GM19035 (cell line): ENCODE results near the gene MLLT10.
A peak's percentile ranks its signal among the peaks of the same experiment; 100 is the strongest.

ENCODE experiments used
- ATAC-seq: cut with Tn5 transposase; IDR thresholded peaks from one replicate; pipeline ENCODE4 v1.9.1; 2021; ENCODE audit not compliant: unreplicated experiment

The MLLT10 gene

DNA sequence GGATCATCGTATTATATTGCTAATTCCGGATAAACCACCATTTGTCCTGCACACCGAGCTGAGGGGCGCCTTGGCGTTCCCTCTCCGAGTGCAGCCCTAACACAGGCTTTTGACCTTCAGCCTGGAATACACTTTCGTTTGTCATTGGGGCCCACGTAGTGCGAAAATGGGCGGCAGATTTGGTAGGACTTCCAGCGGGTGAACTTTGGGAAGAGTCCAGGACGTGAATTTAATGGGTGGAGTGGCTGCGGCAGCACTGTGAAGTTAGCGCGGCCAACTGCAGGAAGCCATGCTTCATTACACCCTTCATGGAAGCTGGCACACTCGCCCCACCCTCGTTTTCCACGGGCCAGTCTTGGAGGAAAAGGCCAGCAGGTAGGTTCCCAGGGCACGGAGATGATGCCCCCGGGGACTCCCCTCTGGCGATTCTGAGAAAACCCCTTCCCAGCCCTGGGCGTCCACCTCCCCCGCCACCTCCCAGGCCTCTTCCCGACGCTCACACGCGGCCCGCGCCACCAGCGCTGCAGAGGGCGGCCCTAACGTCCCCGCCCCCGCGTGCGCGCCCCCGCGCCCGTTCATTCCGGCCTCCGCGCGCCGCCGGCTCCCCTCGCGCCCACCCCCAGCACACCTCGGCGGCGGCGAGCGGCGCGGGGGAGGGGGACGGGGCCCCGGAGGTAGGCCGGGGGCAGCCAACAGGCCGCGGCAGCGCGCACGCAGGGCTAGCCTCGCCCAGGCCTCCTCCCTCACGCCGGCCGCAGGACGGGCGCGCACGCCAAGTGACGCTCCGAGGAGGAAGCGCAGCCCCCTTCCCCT is at the start of gene MLLT10:
TSS of gene MLLT10 (plus strand) at position 766 of the 813 bp plus-strand sequence. CDS start 413 bp downstream, outside the sequence.
- ATAC-seq, result peak; percentile 84

DNA sequence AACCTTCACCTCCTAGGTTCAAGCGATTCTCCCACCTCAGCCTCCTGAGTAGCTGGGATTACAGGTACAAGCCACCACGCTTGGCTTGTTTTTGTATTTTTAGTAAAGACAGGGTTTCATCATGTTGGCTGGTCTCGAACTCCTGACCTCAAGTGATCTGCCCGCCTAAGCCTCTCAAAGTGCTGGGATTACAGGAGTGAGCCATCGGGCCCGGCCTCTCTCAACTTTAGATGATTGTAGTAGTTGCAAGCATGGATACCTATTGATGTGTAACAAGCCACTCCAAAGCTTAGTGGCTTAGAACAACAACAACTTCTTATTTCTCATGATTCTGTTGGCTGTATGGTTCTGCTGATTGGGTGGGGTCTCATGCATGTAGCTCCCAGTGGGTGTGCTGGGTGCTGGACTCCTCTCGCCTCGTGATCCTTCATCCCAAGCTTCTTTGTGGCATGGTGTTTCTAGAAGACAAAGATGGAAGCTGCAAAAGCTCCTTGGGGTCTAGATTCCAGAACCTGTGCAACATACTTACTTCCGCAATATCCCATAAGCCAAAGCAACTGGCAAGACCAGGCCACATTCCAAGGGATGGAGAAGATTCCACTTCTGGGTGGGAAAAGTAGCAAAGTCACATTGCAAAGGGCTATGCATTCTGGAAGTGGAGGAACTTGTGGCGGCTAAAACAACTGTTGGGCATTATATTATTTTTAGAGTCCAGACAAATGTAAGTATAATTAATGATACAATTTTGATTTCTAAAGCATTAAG is 46.4 kb upstream of the MLLT10 start:
- ATAC-seq, result no peak

DNA sequence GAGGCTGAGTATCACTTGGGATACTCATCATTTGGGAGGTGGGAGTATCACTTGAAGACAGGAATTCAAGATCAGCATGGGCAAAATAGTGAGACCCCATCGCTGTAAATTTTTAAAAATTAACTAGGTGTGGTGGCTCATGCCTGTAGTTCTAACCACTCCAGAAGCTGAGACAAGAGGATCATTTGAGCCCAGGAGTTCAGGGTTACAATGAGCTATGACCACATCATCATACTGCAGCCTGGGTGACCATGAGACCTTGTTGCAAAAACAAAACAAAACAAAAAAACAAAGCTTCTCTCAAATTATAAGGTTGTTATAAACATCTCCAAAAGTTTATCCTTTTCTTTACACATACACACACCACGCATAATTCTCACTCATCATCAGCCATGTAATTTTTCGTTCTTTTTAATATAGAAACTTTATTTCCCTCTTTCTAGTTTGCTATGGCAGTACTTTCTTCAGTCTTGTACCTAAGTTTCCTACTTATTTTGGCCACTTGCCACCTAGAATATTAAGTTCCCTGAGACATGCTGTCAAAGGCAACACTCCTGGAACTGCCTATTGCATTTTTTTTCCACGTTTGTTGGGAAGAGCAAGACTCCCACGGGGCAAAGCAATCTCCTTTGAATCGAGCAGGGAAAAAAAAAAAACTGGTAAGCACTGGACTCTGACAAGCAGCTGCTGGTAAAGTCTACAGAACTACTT is 45.6 kb upstream of the MLLT10 start:
- no peak for ATAC-seq

DNA sequence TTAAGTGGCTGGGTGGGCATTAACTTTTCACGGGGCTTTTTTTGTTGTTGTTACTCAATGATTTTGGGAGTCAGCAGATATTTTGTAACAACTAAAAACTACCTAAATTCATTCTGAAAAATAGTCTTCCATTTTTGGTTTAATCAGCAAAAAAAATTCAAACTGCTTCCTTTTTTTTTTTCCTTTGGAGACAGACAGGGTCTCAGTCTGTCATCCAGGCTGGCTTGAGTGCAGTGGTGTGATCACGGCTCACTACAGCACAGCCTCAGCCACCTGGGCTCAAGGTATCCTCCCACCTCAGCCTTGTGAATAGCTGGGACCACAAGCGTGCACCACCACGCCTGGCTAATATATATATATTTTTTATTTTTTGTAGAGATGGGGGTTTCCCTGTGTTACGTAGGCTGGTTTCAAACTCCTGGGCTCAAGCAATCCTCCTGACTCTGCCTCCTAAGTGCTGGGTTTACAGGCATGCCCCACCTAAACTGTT is 45.0 kb upstream of the MLLT10 start:
- ATAC-seq, result no peak

- no peak for ATAC-seq
Observed at GRCh38 chr10:21490028-21490710, 43.9 kb upstream of the MLLT10 start.

- no peak for ATAC-seq
Observed at GRCh38 chr10:21490711-21491105, 43.3 kb upstream of the MLLT10 start.

DNA sequence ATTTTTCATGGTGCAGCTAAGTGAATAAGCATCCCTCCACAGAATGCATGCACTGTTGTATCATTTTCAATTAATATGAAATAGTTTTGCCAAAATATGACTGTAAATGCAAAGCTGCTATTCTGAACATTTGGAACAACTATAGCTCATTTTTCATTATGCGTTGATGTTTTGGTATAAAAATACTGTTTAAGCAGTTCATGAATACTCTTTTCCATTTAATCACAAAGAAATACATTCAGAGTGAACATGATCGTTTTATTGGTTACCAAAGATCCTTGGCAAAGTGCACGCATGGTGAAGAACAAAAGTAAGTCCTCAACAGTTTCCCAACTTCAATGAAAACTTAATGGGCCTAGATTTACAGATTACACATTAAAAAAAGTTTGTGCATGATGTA is 41.6 kb upstream of the MLLT10 start:
- no peak for ATAC-seq

- no peak for ATAC-seq
Observed at GRCh38 chr10:21493784-21494183, 40.2 kb upstream of the MLLT10 start.

DNA sequence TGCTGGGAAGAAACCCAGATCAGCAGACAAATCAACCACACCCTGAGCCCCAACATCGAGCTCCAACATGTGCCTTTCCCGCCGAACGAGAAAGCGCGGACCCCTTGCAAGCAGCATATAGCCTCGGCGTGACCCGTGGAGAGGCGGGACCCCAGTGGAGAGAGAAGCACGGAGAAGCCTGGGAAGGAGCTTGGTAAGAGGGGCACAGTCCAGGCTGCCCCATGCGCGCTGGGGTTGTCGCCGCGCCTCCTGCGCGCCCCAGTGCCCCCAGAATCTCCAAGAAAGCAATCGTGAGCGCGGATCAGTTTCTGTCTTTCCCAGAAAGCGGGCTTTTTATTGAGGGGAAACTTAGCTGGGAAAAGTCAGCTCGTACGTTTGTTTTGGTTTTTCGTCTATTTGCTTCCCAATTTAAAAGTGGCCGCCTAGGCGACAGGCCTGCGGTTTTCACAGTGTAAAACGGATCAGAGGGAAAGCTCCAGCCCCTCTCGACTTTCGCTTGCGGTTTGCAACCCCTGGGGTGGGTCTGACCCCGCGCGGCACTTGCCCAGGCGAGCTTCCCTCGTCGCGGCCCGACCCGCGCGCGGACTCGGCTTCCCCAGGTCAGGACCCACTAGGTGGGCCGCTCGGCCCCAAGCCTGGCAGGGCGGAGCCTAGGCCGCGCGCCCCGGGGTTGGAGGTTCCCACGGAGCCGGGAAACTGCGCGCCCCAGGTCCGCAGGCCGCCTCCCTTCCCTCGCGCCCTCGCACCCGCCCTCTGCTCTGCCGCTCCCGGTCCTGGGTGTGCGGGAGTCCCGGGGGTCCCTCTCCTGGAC is 39.6 kb upstream of the MLLT10 start:
- no peak for ATAC-seq

- ATAC-seq, result no peak
Observed at GRCh38 chr10:21495002-21495751, 38.9 kb upstream of the MLLT10 start.

DNA sequence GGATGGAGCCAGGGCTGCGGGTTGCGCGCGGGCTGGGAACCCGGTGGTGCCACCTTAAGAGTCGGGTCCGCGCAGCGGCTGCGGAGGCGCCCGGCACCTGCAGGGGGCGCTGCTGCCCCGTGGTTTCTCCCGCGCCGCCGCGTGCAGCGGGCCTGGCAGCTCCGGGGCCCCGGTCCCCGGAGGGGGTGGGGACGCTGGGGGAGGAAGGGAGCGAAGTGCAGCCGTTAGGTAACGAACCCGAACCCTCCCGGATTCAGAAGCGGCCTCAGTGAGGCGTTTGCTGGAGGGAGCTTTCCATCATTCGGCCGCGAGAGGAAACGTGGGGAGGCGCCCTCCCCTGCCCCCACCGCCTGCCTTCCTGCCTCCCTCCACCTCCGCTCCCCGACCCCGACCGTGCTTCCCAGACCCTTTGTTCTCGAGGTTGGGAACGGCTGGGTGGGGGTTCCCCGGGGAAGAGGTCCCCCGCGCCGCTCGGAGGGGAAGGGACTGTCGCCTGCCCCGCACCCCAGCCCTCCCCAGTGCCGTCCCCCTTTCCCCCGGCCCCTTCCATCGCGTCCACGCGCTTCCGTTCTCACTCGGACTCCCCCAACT is 38.2 kb upstream of the MLLT10 start:
- ATAC-seq, result peak; percentile 81

DNA sequence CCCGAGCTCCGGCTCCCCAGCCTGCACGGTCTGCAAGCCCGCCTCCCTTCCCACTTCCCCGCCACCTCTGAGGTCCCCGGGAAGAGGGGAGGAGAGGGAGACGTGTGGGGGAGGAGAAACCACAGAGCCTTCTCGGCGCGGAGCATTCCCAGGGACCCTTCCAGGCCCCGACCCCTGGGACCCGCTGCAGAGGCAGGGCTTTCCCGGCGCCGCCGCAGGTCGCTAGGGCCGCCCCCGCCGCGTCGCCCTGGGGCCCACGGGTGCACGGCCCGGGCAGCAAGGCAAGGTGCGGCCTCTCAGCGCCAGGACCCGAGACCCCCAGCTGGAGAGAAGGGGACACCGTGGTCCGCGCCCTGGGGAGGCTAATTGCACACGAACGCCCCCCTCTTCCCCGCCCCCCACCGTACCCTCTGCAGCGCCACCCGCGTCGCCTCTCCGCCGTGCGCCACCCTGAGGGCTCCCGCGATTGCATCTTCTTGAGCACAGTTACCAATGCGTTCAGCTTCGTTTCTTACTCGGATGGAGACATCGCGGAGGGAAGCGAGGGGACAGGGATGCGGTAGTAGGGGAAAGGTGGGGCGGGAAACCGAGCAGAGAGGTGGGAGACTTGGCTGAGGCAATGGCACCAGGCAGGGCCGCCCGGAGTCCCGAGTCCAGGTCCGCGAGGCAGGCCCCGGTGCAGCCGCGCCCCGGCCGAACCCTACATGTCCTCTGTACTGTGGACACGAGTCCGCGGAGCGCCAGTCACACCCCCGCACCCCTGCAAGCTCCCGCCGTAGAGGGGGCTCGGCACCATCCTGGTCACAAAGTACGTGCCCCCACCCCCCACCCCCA is 37.5 kb upstream of the MLLT10 start:
- peak; percentile 51 for ATAC-seq

DNA sequence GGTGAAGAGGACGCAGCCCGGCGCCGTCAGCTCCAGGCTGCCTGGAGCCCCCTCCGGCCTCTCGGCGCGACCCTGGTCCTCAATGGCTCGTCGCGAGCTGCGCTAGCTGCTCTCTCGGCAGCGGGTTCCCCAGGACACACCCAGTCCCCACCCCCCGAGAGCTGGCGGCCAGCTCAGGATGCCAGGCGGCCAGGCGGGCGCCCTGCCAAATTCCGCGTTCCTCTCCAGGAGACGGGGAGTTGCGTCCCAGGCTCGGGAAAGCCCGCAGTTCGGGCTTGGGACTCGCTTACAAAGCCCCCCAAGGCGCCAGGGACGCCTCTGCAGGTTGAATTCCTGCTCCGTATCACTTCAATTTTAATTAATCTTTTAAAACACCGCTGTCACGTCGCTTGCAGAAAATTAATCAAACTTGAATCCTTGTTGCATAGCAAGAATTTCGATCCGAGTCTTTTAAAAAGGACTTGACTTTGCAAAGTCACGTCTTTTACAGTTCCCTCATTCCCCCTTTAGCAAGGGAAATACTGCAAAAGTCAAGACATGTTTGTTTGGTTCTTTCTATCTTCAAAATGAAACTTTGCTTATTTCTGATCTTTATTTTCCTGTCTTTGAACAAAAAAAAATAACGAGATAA is 36.7 kb upstream of the MLLT10 start:
- no peak for ATAC-seq

DNA sequence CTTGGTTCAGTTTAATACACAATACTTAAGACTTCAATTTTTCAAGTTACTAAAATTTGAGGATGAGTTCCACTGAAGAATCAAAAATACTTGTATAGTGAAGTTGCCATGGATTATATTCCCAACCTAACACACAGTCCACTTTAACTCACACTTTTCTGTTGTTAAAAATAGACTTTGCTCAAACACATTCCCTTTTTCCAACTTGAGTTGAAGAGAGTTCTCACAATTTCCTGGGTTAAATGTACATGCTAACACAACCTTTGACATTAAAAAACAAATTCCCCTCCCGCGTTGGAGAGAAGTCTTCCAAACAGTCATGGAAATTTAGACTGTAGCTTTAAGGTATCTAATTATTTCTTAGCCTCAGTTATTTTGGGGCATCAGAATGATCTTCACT is 35.7 kb upstream of the MLLT10 start:
- no peak for ATAC-seq

DNA sequence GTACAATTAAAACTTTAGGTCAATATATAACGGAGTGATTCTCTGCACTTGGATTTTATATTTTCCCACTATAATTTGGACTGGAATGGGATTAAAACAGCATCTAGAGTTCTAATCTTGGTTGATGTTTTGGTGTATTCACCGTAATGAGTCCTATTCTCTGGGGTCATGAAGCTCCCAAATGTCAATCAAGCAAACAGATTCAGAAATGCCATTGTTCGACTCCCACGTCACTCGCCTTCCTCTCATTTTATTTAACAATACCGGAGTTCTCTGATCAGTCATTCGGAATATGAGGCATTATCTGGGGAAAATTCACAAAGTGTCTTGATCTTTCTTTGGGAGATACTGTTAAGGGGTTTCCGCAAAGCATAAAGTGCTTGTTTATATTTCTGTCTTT is 35.0 kb upstream of the MLLT10 start:
- no peak for ATAC-seq

DNA sequence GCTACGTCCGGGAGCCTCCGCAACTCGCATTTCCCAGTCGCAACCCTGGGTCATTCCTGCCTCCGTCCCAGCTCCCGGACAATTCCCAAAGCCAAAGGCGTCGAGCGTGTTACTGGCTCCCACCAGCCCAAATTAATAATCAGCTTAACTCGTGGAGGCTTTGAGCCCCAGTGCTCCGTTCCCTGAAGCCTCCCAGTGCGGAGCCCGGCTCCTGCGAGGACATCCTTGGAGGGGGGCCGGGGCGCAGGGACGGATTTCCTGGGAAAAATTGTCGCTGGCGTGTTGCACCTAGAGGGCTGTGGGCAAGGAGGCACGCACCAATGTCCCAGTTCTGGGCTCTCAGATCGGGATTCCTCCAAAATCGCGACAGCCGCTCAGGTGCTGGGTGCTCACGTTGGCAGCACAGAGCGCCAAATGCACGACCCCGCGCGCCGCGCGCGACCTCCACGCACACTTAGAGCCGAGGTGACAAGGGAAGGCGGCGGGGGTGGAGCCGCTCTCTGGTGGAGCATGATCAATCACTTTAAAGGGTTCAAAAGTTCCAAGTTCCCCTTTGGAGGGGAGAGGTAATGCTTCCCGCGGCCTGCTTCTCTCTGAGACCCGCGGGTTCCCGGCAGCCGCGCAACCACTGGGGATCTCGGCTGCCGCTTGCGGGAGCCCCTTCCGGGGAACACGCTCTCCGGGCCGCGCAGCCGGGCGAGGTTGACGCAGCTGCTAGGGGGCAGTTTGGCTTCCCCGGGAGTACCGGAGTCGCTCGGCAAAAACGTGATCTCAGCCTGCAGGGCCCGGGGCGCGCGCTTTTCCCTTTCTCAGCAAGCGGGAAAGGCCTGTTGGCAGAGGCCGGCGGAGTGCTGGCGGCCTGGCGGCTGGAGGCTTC is 34.1 kb upstream of the MLLT10 start:
- ATAC-seq, result no peak

DNA sequence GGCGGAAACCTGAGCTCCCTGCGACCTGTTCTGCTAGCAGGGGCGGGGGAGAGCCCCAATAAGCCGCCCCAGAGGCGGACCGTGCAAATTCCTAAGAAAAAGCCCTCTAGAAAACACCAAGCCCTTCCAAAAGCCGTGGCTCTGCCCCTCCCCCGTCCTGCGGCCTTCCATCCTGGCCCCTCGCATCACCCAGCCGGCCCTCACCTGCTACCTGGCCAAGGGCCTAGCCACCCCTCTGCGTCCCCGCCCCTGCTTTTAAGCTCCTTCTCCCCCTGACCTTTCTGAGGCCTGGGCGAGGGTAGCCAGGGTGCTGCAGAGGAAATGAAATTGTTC is 33.5 kb upstream of the MLLT10 start:
- ATAC-seq, result no peak
